ENCODE measurements around the gene MED1.
"Not testable (repeated sequence)": the region's sequence is repeated elsewhere in the genome, so short reads cannot be mapped to it uniquely, and the experiment has no call there.

Gene MED1

GRCh38 chr17:39450847-39451581 lies at the start of gene MED1:
Gene MED1 (minus strand): TSS chr17:39451263. CDS start chr17:39451062, 201 bp downstream.
- DNase-seq: peak; percentile 97

GRCh38 chr17:39496921-39497320 lies 45.9 kb upstream of the MED1 start:
- not testable (repeated sequence) for DNase-seq

GRCh38 chr17:39487946-39488345 lies 36.9 kb upstream of the MED1 start:
- no peak for DNase-seq

GRCh38 chr17:39487490-39487889 lies 36.4 kb upstream of the MED1 start:
- not testable (repeated sequence) for DNase-seq

- DNase-seq: no peak
Measured at GRCh38 chr17:39486242-39486641, 35.2 kb upstream of the MED1 start.

GRCh38 chr17:39485555-39485954 lies 34.5 kb upstream of the MED1 start:
- DNase-seq: no peak

DNA sequence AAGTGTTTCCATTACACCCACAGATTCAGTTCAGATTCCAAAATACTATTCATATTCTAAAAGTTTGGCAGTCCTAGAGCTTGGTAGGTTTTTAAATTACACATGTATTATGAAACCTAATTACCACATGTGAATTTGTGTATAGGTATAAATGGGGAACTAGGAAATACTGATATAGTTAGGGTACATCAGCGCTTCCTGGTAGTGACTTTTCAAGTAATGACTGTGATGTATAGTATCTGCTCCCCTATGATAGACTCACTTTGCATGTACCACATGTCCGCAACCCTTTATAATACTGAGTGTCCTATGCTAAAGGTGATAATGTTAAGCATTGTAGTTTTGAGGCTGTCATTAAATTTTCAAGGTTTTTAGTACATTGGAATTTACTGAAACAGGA lies 33.1 kb upstream of the MED1 start:
- DNase-seq: no peak

GRCh38 chr17:39483506-39483905 lies 32.4 kb upstream of the MED1 start:
- DNase-seq: no peak

DNA sequence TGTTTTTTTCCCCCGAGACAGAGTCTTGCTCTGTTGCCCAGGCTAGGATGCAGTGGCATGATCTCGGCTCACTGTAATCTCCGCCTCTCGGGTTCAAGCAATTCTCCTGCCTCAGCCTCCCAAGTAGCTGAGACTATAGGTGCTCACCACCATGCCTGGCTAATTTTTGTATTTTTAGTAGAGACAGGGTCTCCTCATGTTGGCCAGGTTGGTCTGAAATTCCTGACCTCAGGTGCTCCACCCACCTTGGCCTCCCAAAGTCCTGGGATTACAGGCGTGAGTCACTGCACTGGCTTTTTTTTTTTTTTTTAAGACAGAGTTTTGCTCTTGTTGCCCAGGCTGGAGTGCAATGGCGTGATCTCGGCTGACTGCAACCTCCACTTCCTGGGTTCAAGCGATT lies 28.6 kb upstream of the MED1 start:
- not testable (repeated sequence) for DNase-seq

- DNase-seq: no peak
Measured at GRCh38 chr17:39473310-39473709, 22.2 kb upstream of the MED1 start.

DNA sequence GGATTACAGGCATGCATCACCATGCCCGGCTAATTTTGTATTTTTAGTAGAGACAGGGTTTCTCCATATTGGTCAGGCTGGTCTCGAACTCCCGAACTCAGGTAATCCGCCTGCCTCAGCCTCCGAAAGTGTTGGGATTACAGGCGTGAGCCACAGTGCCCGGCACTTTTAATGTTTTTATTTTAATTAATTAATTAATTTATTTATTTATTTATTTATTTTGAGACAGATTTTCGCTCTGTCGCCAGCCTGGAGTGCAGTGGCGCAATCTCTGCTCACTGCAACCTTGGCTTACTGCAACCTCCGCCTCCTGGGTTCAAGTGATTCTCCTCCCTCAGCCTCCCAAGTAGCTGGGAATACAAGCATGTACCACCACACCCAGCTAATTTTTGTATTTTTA lies 17.5 kb upstream of the MED1 start:
- DNase-seq: not testable (repeated sequence)

- DNase-seq: not testable (repeated sequence)
Measured at GRCh38 chr17:39464639-39465181, 13.6 kb upstream of the MED1 start.

DNA sequence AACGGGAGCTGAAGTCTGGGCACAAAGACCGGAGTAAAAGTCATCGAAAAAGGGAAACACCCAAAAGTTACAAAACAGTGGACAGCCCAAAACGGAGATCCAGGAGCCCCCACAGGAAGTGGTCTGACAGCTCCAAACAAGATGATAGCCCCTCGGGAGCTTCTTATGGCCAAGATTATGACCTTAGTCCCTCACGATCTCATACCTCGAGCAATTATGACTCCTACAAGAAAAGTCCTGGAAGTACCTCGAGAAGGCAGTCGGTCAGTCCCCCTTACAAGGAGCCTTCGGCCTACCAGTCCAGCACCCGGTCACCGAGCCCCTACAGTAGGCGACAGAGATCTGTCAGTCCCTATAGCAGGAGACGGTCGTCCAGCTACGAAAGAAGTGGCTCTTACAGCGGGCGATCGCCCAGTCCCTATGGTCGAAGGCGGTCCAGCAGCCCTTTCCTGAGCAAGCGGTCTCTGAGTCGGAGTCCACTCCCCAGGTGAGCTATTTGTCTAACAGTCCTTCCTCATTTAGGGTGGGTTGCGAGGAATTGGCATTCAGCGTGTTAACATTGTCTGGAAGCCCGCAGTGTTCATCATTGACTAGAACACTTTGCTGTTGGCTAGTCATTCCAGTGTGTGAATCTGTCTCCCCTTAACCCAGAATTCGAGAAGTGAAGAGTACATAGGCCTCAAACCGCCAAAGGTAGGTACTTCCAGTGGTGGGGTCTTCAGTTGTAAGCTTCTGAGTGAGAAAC lies 11.7 kb upstream of the MED1 start:
- peak; percentile 4 for DNase-seq

DNA sequence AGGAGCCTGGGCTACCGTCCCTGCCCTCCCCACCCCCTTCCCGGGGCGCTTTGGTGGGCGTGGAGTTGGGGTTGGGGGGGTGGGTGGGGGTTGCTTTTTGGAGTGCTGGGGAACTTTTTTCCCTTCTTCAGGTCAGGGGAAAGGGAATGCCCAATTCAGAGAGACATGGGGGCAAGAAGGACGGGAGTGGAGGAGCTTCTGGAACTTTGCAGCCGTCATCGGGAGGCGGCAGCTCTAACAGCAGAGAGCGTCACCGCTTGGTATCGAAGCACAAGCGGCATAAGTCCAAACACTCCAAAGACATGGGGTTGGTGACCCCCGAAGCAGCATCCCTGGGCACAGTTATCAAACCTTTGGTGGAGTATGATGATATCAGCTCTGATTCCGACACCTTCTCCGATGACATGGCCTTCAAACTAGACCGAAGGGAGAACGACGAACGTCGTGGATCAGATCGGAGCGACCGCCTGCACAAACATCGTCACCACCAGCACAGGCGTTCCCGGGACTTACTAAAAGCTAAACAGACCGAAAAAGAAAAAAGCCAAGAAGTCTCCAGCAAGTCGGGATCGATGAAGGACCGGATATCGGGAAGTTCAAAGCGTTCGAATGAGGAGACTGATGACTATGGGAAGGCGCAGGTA lies 11.0 kb upstream of the MED1 start:
- DNase-seq: no peak

GRCh38 chr17:39461113-39461925 lies 10.3 kb upstream of the MED1 start, which contains the start of gene CDK12:
Gene CDK12 (plus strand): TSS chr17:39461486. CDS start chr17:39462072, 586 bp downstream.
- DNase-seq: peak; percentile 99

GRCh38 chr17:39455919-39456318 lies 4.9 kb upstream of the MED1 start:
- no peak for DNase-seq

- no peak for DNase-seq
Measured at GRCh38 chr17:39450051-39450450, 1.0 kb downstream of the MED1 start.

- DNase-seq: no peak
Measured at GRCh38 chr17:39447561-39447960, 3.5 kb downstream of the MED1 start.

- DNase-seq: no peak
Measured at GRCh38 chr17:39443326-39443725, 7.7 kb downstream of the MED1 start.

- not testable (repeated sequence) for DNase-seq
Measured at GRCh38 chr17:39439868-39440267, 11.2 kb downstream of the MED1 start.

DNA sequence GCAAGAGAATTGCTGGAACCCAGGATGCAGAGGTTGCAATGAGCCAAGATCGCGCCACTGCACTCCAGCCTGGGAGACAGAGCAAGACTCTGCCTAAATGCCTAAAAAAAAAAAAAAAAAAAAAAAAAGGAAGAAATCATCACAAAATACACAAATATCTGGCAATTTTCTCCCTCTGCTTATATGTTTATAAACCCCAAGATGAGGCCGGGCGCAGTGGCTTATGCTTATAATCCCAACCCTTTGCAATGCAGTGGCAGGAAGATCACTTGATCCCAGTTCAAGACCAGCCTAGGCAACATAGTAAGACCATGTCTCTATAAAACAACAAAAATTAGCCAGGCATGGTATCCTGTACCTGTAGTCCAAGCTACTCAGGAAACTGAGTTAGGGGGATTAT lies 21.5 kb downstream of the MED1 start:
- no peak for DNase-seq

DNA sequence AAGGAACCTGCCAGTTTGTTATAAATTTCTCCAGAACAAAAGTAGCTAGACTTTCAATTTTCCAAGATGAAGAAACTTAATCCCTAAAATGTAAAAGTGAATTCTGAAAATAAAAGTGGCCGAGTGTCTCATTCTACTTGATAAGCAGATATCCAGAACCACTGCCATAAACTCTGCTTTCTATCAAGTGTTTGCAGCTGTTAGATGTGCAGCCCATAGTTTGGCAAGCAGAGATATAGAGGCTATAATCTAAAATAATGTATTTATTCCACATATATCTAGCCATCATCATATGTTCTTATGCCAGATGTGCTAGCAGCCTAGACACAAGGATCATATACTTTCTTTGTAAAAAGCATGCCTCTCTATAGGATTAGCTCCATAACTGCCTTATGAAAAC lies 34.9 kb downstream of the MED1 start:
- no peak for DNase-seq

GRCh38 chr17:39410279-39410678 lies 40.8 kb downstream of the MED1 start:
- no peak for DNase-seq
